OCI-LY3 (cell line): ENCODE results near the gene SESN3.

Source experiments
- H2AFZ ChIP-seq: fragments of 200-600, 300-600 bp; shearing (Covaris generic); 2 replicates; pipeline ENCODE4 v1.6.0; 2014; ENCODE audit warnings: antibody characterized with exemption, low read depth, low read length
- H3K27ac ChIP-seq: fragments of 200-600, 300-600 bp; sonication (generic); 2 replicates; pipeline ENCODE4 v1.5.1; 2014; ENCODE audit warnings: mild to moderate bottlenecking, low read length, moderate library complexity, mixed read lengths
- H3K27me3 ChIP-seq: fragments of 200-600, 300-600 bp; sonication (generic); 2 replicates; pipeline ENCODE4 v1.6.1; 2014; ENCODE audit warnings: low read depth, low read length, mixed read lengths
- H3K36me3 ChIP-seq: fragments of 200-600, 300-600 bp; sonication (generic); replicated peaks from 2 replicates; pipeline ENCODE3; 2014; ENCODE audit warnings: low read depth, low read length, mixed read lengths
- H3K4me1 ChIP-seq: fragments of 300-600, 200-600 bp; sonication (generic); 2 replicates; pipeline ENCODE4 v1.6.1; 2014; ENCODE audit warnings: low read length, mixed read lengths
- H3K4me2 ChIP-seq: fragments of 200-600, 300-600 bp; sonication (generic); 2 replicates; pipeline ENCODE4 v1.6.1; 2014; ENCODE audit warnings: low read length, mixed read lengths
- H3K4me3 ChIP-seq: fragments of 300-600, 200-600 bp; sonication (generic); 2 replicates; pipeline ENCODE4 v1.5.1; 2014; ENCODE audit warnings: antibody characterized with exemption, mild to moderate bottlenecking, low read length, moderate library complexity
- H3K79me2 ChIP-seq: fragments of 300-600, 200-600 bp; shearing (Covaris generic); 2 replicates; pipeline ENCODE4 v1.6.1; 2014; ENCODE audit warnings: mild to moderate bottlenecking, low read length, mixed read lengths
- H3K9ac ChIP-seq: fragments of 300-600, 200-600 bp; shearing (Covaris generic); 2 replicates; pipeline ENCODE4 v1.6.0; 2014; ENCODE audit warnings: mild to moderate bottlenecking, low read length, moderate library complexity
- H3K9me3 ChIP-seq: fragments of 200-600, 300-600 bp; shearing (Covaris generic); 2 replicates; pipeline ENCODE4 v1.6.1; 2014; ENCODE audit warnings: low read length, mixed read lengths; ENCODE audit not compliant: insufficient read depth
- H4K20me1 ChIP-seq: fragments of 200-600, 300-600 bp; sonication (generic); 2 replicates; pipeline ENCODE4 v1.6.1; 2016; ENCODE audit warnings: low read length, mixed read lengths; ENCODE audit not compliant: insufficient read depth
- CTCF ChIP-seq: fragments of 200-600, 300-600 bp; sonication (generic); IDR thresholded peaks from 2 replicates; pipeline ENCODE4 v1.5.1; 2014; ENCODE audit warnings: antibody characterized with exemption, low read length, low read depth
- EZH2phosphoT487 ChIP-seq: fragments of 200-600 bp; shearing (Covaris generic); IDR thresholded peaks from 2 replicates; pipeline ENCODE4 v1.6.1; 2018; ENCODE audit warnings: antibody characterized with exemption, mixed run types, low read depth

SESN3 gene

GRCh38 chr11:95149651-95150364 lies 81.2 kb downstream of the SESN3 start:
- Histone ChIP-seq H3K27ac (no peak overlapping the region), H3K4me2 (no peak overlapping the region), H3K79me2 (no peaks in the 10 kb centered on the region), H3K36me3 (no peaks in the 10 kb centered on the region), H3K4me3 (no peak overlapping the region), H3K4me1 (peaks cover 20% of the 10 kb centered on the region), H3K9ac (no peak overlapping the region), H3K9me3 (no peaks in the 10 kb centered on the region), H3K27me3 (no peaks in the 10 kb centered on the region), H4K20me1 (no peaks in the 10 kb centered on the region), H2AFZ (no peak overlapping the region)
- TF ChIP-seq CTCF, result no peak
- no peak for TF ChIP-seq EZH2phosphoT487

- Histone ChIP-seq H4K20me1 (no peaks in the 10 kb centered on the region), H3K9me3 (no peaks in the 10 kb centered on the region), H3K4me2 (no peak overlapping the region), H3K4me1 (peaks cover 16% of the 10 kb centered on the region), H2AFZ (no peak overlapping the region), H3K79me2 (no peaks in the 10 kb centered on the region), H3K9ac (no peak overlapping the region), H3K27ac (no peak overlapping the region), H3K36me3 (no peaks in the 10 kb centered on the region), H3K27me3 (peaks cover 2% of the 10 kb centered on the region; the same call in 1 of the 2 replicates), H3K4me3 (no peak overlapping the region)
- TF ChIP-seq EZH2phosphoT487 (no peak), CTCF (no peak)
Observed at GRCh38 chr11:95148938-95149337, 82.1 kb downstream of the SESN3 start.

- H3K27ac ChIP-seq, result no peak overlapping the region
- no peak for TF ChIP-seq EZH2phosphoT487
- no peak for TF ChIP-seq CTCF
- H3K79me2 ChIP-seq, result no peaks in the 10 kb centered on the region
- H3K4me1 ChIP-seq, result peaks cover 11% of the 10 kb centered on the region
- no peaks in the 10 kb centered on the region for H3K9me3 ChIP-seq
- H3K27me3 ChIP-seq, result peaks cover 2% of the 10 kb centered on the region; the same call in 1 of the 2 replicates
- no peak overlapping the region for H3K4me2 ChIP-seq
- no peak overlapping the region for H2AFZ ChIP-seq
- H3K4me3 ChIP-seq, result no peak overlapping the region
- H3K36me3 ChIP-seq, result no peaks in the 10 kb centered on the region
- H4K20me1 ChIP-seq, result no peaks in the 10 kb centered on the region
- no peak overlapping the region for H3K9ac ChIP-seq
Observed at GRCh38 chr11:95148406-95148805, 82.6 kb downstream of the SESN3 start.

GRCh38 chr11:95147364-95147905 lies 83.6 kb downstream of the SESN3 start:
- Histone ChIP-seq H2AFZ (no peak overlapping the region), H3K79me2 (no peaks in the 10 kb centered on the region), H3K4me3 (no peak overlapping the region), H3K9ac (no peak overlapping the region), H3K36me3 (no peaks in the 10 kb centered on the region), H4K20me1 (no peaks in the 10 kb centered on the region), H3K4me2 (no peak overlapping the region), H3K27ac (no peak overlapping the region), H3K9me3 (no peaks in the 10 kb centered on the region), H3K4me1 (peaks cover 3% of the 10 kb centered on the region; the same call in 1 of the 2 replicates), H3K27me3 (peaks cover 2% of the 10 kb centered on the region; the same call in 1 of the 2 replicates)
- TF ChIP-seq CTCF (no peak), EZH2phosphoT487 (no peak)
